HG02798 (cell line): ENCODE data around the gene GAA.

Experiments used
- ATAC-seq: cut with Tn5 transposase; IDR thresholded peaks from one replicate; pipeline ENCODE4 v1.9.1; 2021; ENCODE audit warnings: mild to moderate bottlenecking; ENCODE audit not compliant: unreplicated experiment, poor library complexity

The GAA gene

DNA sequence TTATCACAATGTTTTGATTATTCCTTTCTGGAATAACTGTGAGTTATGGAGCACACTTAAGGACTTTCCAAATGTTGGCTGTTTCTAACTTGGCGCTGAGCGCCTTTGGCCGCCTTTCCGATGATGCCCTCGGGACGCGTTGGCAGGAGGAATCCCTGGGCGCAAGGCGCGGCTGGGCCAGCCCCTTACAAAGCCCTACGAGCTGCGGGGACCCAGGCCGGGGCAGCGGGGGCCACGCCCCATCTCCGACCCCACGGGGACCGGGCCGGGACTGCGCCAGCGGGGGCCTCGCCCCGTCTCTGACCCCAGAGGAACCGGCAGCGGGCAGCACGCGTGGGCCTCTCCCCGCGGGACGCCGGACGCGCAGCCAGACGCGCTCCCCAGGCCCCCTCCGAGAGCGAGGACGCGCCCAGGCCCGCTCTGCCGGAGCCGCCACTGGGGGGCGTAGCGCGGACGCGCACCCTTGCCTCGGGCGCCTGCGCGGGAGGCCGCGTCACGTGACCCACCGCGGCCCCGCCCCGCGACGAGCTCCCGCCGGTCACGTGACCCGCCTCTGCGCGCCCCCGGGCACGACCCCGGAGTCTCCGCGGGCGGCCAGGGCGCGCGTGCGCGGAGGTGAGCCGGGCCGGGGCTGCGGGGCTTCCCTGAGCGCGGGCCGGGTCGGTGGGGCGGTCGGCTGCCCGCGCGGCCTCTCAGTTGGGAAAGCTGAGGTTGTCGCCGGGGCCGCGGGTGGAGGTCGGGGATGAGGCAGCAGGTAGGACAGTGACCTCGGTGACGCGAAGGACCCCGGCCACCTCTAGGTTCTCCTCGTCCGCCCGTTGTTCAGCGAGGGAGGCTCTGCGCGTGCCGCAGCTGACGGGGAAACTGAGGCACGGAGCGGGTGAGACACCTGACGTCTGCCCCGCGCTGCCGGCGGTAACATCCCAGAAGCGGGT is at the start of gene GAA:
Gene GAA (plus strand): TSS at position 571 of the 935 bp plus-strand sequence. CDS start 3,006 bp downstream, outside the sequence.
- peak; percentile 80 for ATAC-seq

DNA sequence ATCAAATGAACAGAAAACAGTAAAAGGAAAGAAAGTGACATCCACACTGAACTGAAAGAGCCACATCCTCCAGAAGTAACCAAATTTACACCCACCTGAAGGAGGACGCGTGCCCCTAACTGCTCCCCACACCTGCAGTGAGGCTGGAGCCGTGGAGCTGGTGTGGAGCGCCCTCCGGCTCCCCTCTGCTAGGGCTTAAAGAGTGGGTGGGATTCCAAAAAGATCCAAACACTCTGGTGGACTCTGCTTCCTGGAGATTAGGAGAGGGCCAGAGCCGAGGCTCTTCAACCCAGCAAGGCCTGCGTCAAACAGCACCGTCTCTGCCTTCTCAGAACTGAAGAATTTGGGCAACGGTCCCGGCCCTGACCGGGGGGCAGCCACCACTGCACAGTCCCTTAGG is 49.7 kb upstream of the GAA start:
- ATAC-seq: no peak

DNA sequence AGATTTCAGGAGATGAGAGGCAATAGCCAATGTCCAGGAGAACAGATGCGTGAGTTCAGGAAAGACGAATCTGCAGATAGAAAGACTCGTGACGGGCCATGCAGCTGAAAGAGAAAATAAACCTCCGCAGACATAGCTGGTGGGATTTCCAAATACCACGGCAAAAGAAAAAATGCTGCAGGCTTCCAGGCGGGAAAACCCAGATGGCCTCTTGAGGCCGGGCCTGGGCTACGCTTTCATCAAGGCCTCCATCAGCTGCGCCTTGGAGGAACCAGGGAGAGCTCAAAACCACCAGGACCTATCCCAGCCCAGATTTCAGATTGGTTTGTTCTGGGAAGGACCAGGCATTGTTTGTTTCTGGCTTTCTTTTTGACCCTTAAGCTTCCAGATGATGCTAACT is 48.3 kb upstream of the GAA start:
- no peak for ATAC-seq

DNA sequence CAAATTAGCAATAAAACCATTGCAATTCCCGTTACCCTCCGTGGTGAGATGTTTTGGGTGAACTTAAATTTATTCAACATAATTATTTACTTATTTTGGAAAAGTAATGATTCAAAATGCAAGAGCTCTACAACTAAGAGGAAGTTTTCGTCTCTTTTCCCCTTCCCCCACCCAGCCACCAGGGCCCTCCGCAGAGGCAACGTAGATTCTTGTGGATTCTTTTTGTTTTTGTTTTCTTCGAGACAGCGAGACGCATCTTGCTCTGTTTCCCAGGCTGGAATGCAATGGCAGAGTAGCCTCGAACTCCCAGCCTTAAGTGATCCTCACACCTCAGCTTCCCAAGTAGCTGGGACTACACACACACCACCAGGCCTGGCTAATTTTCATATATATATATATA is 45.8 kb upstream of the GAA start:
- ATAC-seq: no peak

DNA sequence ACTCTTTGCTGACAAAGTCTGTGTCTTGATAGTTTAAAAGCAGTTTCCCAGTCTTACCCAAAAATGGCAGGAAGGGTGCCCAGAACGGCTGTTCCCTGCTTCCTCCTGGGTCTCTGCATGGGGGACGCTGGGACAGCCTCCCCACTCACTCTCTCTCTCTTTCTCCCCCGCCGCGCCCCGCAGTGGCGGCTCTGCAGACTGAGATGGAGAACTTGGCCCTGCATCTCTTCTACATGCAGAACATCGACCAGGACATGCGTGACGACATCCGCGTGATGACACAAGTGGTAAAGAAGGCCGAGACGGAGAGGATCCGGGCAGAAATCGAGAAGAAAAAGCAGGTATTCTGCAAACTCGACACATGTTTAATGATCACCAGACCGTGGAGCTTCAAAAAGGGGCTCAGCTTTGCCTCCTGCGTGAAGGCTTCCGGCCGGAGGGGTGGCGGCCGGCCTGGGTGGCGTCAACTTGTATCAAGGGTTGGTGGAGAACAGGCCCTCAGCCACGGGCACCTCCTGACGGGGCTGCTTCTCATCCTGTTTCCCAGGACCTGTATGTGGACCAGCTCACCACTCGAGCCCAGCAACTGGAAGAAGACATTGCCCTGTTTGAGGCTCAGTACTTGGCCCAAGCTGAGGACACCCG is 42.9 kb upstream of the GAA start:
- no peak for ATAC-seq

DNA sequence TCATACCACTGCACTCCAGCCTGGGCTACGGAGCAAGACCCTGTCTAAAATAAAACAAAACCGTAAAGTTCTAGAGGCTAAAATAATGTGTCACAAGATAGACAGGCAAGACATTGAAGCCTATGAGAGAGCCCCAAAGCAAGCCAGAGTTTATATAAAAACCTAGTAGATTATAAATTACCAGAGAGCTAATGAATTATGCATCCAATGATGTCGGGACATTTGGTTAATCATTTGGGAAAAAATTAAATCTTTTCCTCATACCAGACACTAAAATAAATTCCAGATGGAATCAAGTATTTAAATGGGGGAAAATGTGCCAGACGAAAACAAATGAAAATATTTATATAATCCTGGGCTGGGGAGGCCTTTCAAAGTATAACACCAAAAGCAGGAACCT is 40.7 kb upstream of the GAA start:
- ATAC-seq: no peak

DNA sequence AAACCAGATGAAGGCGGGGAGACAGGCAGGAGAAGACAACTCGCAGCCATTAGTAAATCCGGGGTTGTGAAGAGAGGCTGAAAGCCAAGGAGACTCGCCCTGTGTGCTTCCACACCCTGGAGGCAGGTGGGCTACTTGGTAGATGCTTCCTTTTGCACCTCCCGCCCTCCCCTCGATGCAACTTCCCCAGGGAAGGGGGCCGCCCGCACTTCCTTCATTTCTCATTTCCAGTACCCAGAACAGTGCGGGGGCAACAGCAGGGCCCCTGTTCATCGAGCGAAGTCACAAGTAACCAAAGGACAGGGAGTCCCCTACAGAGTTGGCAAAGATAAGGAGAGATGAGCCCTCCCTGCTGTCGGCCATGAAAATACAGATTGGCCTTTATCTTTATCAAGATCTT is 40.0 kb upstream of the GAA start:
- no peak for ATAC-seq

DNA sequence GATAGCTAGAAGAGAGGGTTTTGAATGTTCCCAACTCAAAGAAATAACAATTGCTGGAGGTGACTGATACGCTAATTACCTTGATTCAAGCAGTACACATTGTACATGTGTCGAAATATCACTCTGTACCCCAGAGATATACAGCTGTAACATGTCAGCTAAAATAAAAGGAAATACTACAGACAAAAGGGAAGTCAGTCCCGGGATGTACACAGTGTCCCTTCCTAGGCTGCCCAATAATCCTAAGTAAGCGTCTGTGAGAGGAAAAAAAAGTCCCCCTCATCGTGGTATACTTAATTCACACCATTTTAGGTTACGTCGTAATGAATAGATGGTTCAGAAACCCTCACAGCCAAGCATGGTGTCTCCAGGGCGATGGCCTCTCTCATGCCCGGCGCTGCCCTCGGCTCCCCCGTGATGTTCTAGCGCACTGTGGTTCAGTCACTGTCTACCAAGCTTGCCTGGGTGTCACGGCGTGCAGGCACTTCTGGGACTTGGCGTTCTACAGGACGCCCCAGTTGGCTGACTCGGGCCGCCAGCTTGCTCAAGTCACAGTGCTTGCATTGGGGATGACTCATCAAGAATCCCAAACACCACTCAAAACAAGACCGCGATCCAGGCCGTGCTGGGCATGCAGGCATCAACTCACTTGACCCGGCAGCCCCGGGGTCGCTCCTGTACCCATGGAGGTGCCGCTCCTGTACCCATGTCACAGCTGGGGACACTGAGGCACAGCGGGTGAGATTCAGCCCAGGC is 37.4 kb upstream of the GAA start:
- ATAC-seq: no peak

DNA sequence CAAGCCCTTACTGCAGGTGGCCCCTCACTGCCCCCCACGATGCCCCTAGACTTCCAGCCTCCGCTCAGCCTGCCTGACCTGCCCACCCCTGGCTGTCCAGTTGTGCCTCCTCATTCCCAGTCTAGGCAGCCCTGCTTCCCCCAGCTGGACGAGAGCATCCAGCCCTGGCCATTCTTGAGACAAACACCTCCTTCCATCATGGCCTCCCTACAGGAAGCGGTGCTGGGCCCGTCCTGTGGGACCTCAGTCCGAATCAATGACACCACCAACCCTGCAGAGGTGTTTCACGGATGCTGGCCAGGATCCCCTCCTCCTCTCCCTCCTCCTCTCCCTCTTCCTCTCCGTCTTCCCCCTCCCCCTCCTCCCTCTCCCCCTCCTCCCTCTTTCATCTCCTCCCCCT is 36.7 kb upstream of the GAA start:
- ATAC-seq: no peak

DNA sequence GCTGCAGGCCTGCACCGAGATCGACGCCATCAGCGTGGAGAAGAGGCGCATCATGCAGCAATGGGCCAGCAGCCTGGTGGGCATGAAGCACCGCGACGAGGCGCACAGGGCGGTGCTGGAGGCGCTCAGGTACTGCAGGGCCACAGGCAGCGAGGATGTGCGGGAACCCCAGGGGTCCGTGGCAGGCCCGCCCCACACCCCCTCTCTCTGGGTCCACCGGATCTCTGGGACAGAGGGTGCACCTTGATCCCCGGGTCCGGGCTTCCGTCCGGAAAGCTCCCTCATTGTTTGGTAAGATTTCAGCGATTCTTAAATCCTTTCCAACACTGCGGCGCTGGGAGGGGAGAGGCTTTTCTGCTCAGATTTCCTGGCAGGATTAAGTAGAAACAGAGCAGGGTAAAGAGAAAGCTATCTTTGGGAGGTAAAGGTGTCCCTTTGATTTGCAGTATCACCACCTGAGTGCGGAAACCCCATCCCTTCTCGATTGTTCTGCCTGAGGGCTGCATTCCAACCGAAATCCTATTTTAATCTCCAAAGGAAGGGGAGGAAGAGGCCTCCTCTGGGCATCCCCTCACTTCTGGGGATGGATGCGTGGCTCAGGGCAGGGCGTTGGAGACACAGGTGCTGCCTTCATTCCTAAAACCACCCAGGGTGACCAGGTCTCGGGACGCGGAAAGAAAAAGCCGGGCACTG is 35.8 kb upstream of the GAA start:
- no peak for ATAC-seq

DNA sequence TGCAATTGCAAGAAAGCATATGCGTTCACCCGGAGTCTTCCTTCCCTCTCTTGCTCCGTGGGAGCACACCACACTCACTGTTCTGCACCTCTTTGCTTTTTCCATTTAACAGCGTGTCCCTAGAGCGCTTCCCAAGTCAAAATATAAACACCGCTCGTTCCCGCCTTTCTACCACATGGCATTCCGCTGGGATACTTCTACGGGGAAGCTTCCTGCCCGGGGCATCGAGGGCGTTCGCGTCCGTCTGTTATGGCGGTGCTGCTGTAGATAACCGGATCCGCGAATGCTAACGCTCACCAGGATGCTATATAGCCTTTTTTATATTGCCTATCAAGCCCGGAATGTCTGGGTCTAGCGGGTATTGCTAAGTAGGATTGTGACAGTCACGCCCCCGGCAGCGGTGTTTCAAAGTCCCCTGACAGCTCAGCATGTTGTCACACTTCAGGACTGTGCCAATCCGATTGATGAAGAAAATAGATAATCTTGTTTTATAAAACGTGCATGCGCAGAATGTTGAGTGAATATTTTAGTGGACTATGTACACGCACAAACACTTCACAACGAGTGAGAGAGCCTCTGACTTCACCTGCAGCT is 33.9 kb upstream of the GAA start:
- no peak for ATAC-seq

DNA sequence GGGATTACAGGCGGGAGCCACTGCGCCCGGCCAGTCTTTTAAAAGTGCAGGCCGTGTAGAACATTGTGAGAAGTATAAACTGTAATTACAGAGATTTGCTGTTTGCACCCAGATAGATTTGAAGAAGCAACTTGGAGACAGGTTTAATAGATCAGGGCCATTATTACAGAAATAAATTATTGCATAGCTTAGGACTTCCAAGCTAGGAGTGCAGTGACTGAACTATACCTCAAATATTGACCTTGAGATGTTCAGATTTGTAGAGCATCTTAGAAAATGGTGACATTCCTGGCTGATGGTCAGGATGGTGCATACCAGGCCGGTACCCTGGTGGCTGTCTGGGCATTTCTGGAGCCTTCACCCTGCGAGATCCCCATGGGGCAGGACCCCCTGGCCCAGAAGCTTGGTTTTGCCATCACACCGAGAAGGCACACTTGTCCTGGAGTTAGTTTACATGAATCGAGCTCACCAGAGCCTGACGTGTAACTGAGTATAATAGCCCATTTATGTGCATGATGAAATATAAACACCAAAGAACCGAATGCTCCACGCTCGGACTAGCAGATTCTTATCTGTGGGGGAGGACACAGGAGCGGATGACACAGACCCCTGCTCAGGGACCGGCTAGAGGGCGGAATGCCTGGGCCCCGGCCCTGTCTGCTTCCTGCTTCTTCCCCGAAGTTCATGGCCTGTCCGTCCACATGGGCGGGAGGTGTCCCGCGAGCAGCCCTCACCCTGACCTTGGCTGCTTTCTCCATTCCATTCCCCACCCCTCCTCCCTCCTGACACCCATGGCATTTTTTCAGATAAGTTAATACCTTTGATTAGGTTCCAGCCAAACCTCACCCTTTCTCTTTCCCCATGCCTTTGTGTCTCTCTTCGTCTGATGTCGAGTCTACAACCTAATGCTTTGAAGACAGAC is 32.8 kb upstream of the GAA start:
- ATAC-seq: no peak

DNA sequence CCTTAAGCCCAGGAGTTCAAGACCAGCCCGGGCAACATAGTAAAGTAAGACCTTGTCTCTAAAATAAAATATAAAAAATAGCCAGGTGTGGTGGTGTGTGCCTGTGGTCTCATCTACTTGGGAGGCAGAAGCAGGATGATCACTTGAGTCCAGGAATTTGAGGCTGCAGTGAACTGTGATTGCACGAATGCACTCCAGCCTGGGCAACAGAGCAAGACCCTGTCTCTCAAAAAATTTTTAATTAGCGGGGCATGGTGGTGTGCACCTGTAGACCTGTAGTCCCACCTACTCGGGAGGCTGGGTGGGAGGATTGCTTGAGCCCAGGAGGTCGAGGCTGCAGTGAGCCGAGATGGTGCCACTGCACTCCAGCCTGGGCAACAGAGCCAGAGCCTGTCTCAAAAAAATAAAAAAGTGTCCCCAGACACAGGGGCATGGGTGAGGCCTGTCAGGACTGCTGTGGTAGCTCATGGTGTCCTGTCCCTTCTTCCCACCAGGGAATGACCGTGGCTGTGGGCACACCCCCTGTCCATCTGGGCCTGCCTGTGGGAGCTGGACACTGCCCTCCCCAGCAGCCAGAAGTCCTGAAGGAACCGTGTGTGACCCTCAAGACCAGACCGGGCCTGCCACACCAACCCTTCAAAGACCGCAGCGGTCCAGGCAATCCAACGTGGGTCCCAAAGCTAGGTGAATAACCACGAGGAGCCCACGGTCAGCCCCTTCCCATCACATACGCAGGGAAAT is 30.8 kb upstream of the GAA start:
- ATAC-seq: no peak

DNA sequence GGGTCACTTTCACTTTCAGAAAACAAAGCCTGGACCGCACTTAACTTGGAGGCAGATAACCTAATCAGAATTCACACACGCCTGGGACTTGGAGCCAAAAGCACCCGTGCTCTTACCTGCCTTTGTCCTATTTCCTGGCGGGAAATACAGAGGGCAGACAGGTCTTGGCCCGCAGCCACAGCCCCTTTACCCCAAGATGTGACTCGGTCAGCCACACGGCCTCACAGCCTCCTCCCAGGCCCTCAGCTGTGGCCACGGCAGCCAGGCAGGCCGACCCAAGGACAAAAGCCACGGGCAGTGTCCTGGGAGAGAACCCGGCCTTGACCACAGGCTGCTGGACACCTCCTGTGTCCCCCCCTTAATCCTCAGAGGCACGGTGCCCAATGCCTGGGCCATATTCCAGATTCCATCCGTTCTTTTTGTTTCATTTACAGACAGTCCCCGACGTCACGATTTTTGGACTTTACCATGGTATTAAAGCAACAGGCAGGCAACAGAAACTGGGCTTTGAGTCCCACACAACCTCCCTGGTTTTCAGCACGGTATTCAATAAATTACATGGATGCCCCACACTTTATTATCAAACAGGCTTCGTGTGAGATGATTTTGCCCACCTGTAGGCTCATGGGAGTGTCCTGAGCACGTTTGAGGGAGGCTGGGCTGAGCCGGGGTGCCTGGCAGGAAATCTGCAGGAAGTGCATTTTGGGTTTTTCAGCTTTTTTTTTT is 30.1 kb upstream of the GAA start:
- no peak for ATAC-seq

DNA sequence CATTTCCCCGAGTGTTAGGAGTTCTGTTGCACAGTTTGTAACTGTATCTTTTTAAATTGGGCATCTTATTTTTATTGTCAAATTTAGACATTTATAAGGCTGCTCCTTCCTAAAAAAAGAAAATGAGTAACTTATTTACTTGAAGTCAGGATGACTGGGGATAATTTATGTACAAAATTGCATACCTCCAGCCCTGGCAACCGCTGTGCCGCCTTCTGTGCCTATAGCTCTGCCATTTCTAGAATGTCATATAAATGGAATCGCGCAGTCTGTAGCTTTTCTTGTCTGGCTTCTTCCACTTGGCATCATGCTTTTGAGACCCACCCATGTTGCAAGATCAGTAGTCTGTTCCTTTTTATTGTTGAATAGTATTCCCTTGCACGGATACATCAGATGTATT is 29.0 kb upstream of the GAA start:
- no peak for ATAC-seq

DNA sequence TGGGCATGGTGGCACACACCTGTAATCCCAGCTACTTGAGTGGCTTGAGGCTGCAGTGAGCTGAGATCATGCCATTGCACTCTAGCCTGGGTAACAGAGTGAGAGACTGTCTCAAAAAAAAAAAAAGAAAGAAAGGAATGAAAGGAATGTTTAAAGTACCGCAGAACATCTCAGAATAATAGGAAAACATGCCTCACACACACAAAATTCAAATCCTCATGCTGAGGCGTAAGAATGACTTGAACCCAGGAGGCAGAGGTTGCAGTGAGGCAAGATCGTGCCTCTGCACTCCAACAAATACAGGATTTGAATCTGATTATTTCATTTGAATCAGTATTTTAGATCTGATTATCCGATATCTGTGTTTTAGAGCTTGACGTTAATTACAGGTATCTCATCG is 21.3 kb upstream of the GAA start:
- ATAC-seq: no peak

DNA sequence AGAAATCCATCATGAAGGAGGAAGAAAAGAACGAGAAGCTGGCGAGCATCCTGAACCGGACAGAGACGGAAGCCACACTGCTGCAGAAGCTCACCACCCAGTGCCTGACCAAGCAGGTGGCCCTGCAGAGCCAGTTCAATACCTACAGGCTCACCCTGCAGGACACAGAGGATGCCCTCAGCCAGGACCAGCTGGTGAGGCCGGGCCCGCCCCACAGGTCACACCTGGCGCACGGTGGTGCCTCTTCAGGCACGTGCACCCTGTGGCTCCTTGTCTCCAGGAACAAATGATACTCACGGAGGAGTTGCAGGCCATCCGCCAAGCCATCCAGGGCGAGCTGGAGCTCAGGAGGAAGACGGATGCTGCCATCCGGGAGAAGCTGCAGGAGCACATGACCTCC is 19.8 kb upstream of the GAA start:
- ATAC-seq: no peak
